HEK293 (cell line): ENCODE data around the gene ETV6.

Source experiments
- CTCF ChIP-seq: fragments of 450-650 bp; formaldehyde crosslinking; IDR thresholded peaks from 2 replicates; pipeline ENCODE4 v1.5.1; 2016; ENCODE audit warnings: missing biosample characterization, missing genetic modification characterization
- GFI1B ChIP-seq: fragments of 450-650 bp; formaldehyde crosslinking; IDR thresholded peaks from 2 replicates; pipeline ENCODE4 v1.5.1; 2016; ENCODE audit warnings: missing biosample characterization, missing genetic modification characterization
- ZBTB11 ChIP-seq: fragments of 450-650 bp; formaldehyde crosslinking; conservative IDR thresholded peaks from 2 replicates; pipeline ENCODE4 v1.5.1; 2016; ENCODE audit warnings: low read depth, missing biosample characterization, missing genetic modification characterization
- ZNF292 ChIP-seq: fragments of 450-650 bp; formaldehyde crosslinking; IDR thresholded peaks from 2 replicates; pipeline ENCODE4 v1.5.1; 2016; ENCODE audit warnings: low read depth, missing biosample characterization, missing genetic modification characterization, borderline replicate concordance
- ZNF76 ChIP-seq: fragments of 450-650 bp; formaldehyde crosslinking; IDR thresholded peaks from 2 replicates; pipeline ENCODE4; 2016; ENCODE audit warnings: low read depth, missing biosample characterization, missing genetic modification characterization, borderline replicate concordance

GRCh38 chr12:11830307-11830801, 180.9 kb downstream of the ETV6 start:
- TF ChIP-seq ZBTB11 (tag by site-specific recombination), result no peak
- TF ChIP-seq ZNF292 (tag by site-specific recombination), result no peak
- TF ChIP-seq CTCF (tag by site-specific recombination), result no peak
- no peak for TF ChIP-seq ZNF76 (tag by site-specific recombination)
- no peak for TF ChIP-seq GFI1B (tag by site-specific recombination)
